HUES48 (cell line): ENCODE data around the gene NUDCD2.

Experiments
- H3K27ac ChIP-seq: one replicate; pipeline ENCODE4 v1.7.0; 2013; ENCODE audit warnings: low read depth, low read length, inconsistent platforms
- H3K27me3 ChIP-seq: 2 replicates; pipeline ENCODE4 v1.6.1; 2013; ENCODE audit warnings: mild to moderate bottlenecking, low read length; ENCODE audit not compliant: control insufficient read depth, insufficient read depth
- H3K36me3 ChIP-seq: 2 replicates; pipeline ENCODE4 v1.6.1; 2013; ENCODE audit warnings: low read length; ENCODE audit not compliant: control insufficient read depth, insufficient read depth
- H3K4me1 ChIP-seq: 2 replicates; pipeline ENCODE4 v1.6.1; 2013; ENCODE audit warnings: mild to moderate bottlenecking, low read length; ENCODE audit not compliant: control insufficient read depth, insufficient read depth
- H3K4me3 ChIP-seq: 2 replicates; pipeline ENCODE4 v1.5.1; 2013; ENCODE audit warnings: mild to moderate bottlenecking, low read depth, low read length
- H3K9ac ChIP-seq: 2 replicates; pipeline ENCODE4 v1.6.1; 2013; ENCODE audit warnings: mild to moderate bottlenecking, low read depth, low read length, moderate library complexity
- H3K9me3 ChIP-seq: 2 replicates; pipeline ENCODE4 v1.6.1; 2013; ENCODE audit warnings: low read length; ENCODE audit not compliant: control insufficient read depth, insufficient read depth

NUDCD2 gene

GRCh38 chr5:163502521-163502920, 42.6 kb upstream of the NUDCD2 start:
- Histone ChIP-seq H3K9ac (peak overlapping the region; percentile 91; the same call in 1 of the 2 replicates), H3K27ac (peak overlapping the region; percentile 98), H3K4me3 (peak overlapping the region; percentile 96), H3K27me3 (no peaks in the 10 kb centered on the region), H3K36me3 (no peaks in the 10 kb centered on the region), H3K4me1 (peaks cover 21% of the 10 kb centered on the region), H3K9me3 (no peaks in the 10 kb centered on the region)

- no peaks in the 10 kb centered on the region for H3K36me3 ChIP-seq
- H3K27me3 ChIP-seq = no peaks in the 10 kb centered on the region
- no peaks in the 10 kb centered on the region for H3K9me3 ChIP-seq
- H3K9ac ChIP-seq = no peak overlapping the region
- H3K27ac ChIP-seq = no peak overlapping the region
- H3K4me1 ChIP-seq = peaks cover 10% of the 10 kb centered on the region
- no peak overlapping the region for H3K4me3 ChIP-seq
Measured at GRCh38 chr5:163498886-163499285, 39.0 kb upstream of the NUDCD2 start.

- H3K27me3 ChIP-seq = no peaks in the 10 kb centered on the region
- H3K4me1 ChIP-seq = peaks cover 4% of the 10 kb centered on the region
- no peaks in the 10 kb centered on the region for H3K9me3 ChIP-seq
- no peak overlapping the region for H3K9ac ChIP-seq
- peaks cover 10% of the 10 kb centered on the region for H3K36me3 ChIP-seq
- no peak overlapping the region for H3K4me3 ChIP-seq
- H3K27ac ChIP-seq = no peak overlapping the region
Measured at GRCh38 chr5:163497315-163497714, 37.4 kb upstream of the NUDCD2 start.

GRCh38 chr5:163496286-163496685, 36.4 kb upstream of the NUDCD2 start:
- peaks cover 21% of the 10 kb centered on the region for H3K36me3 ChIP-seq

GRCh38 chr5:163489745-163490075, 29.8 kb upstream of the NUDCD2 start:
- no peak overlapping the region for H3K9ac ChIP-seq
- H3K27me3 ChIP-seq = no peaks in the 10 kb centered on the region
- H3K9me3 ChIP-seq = no peaks in the 10 kb centered on the region; the same call in 1 of the 2 replicates
- no peak overlapping the region for H3K27ac ChIP-seq
- H3K4me1 ChIP-seq = no peaks in the 10 kb centered on the region
- H3K36me3 ChIP-seq = peaks cover 79% of the 10 kb centered on the region
- H3K4me3 ChIP-seq = no peak overlapping the region

More at GRCh38 chr5:163496286-163496685, 36.4 kb upstream of the NUDCD2 start:
- Histone ChIP-seq H3K9ac (no peak overlapping the region), H3K27me3 (no peaks in the 10 kb centered on the region), H3K4me1 (no peaks in the 10 kb centered on the region), H3K4me3 (no peak overlapping the region), H3K9me3 (no peaks in the 10 kb centered on the region), H3K27ac (no peak overlapping the region)

- H3K4me1 ChIP-seq = no peaks in the 10 kb centered on the region
- no peak overlapping the region for H3K27ac ChIP-seq
- no peaks in the 10 kb centered on the region; the same call in 1 of the 2 replicates for H3K9me3 ChIP-seq
- peaks cover 84% of the 10 kb centered on the region for H3K36me3 ChIP-seq
- no peaks in the 10 kb centered on the region for H3K27me3 ChIP-seq
- H3K4me3 ChIP-seq = no peak overlapping the region
- no peak overlapping the region for H3K9ac ChIP-seq
Measured at GRCh38 chr5:163489055-163489744, 29.3 kb upstream of the NUDCD2 start.

- Histone ChIP-seq H3K4me1 (no peaks in the 10 kb centered on the region), H3K27me3 (no peaks in the 10 kb centered on the region), H3K9me3 (no peaks in the 10 kb centered on the region), H3K27ac (no peak overlapping the region), H3K9ac (no peak overlapping the region), H3K36me3 (peaks cover 99% of the 10 kb centered on the region), H3K4me3 (no peak overlapping the region)
Measured at GRCh38 chr5:163478982-163479271, 19.0 kb upstream of the NUDCD2 start.

- Histone ChIP-seq H3K4me3 (no peak overlapping the region), H3K9ac (no peak overlapping the region), H3K27ac (no peak overlapping the region)
Measured at GRCh38 chr5:163478126-163478981, 18.5 kb upstream of the NUDCD2 start.

GRCh38 chr5:163475411-163475810, 15.5 kb upstream of the NUDCD2 start:
- Histone ChIP-seq H3K9me3 (no peaks in the 10 kb centered on the region), H3K36me3 (peaks cover 100% of the 10 kb centered on the region), H3K27ac (no peak overlapping the region), H3K4me1 (no peaks in the 10 kb centered on the region), H3K4me3 (no peak overlapping the region), H3K9ac (no peak overlapping the region), H3K27me3 (no peaks in the 10 kb centered on the region)

More at GRCh38 chr5:163478126-163478981, 18.5 kb upstream of the NUDCD2 start:
- Histone ChIP-seq H3K36me3 (peaks cover 99% of the 10 kb centered on the region), H3K27me3 (no peaks in the 10 kb centered on the region), H3K4me1 (no peaks in the 10 kb centered on the region), H3K9me3 (no peaks in the 10 kb centered on the region)

- Histone ChIP-seq H3K9me3 (no peaks in the 10 kb centered on the region), H3K4me1 (no peaks in the 10 kb centered on the region), H3K9ac (no peak overlapping the region), H3K27ac (no peak overlapping the region), H3K36me3 (peaks cover 99% of the 10 kb centered on the region), H3K4me3 (no peak overlapping the region), H3K27me3 (no peaks in the 10 kb centered on the region)
Measured at GRCh38 chr5:163473635-163474243, 13.8 kb upstream of the NUDCD2 start.

GRCh38 chr5:163467682-163468081, 7.8 kb upstream of the NUDCD2 start:
- H3K36me3 ChIP-seq = peaks cover 90% of the 10 kb centered on the region

More at GRCh38 chr5:163467682-163468081, 7.8 kb upstream of the NUDCD2 start:
- H3K27me3 ChIP-seq = no peaks in the 10 kb centered on the region
- H3K4me3 ChIP-seq = no peak overlapping the region
- no peak overlapping the region for H3K9ac ChIP-seq
- no peaks in the 10 kb centered on the region for H3K9me3 ChIP-seq
- no peak overlapping the region for H3K27ac ChIP-seq
- H3K4me1 ChIP-seq = no peaks in the 10 kb centered on the region
